ENCODE measurements around the gene KRTAP6-2.

The KRTAP6-2 gene

DNA sequence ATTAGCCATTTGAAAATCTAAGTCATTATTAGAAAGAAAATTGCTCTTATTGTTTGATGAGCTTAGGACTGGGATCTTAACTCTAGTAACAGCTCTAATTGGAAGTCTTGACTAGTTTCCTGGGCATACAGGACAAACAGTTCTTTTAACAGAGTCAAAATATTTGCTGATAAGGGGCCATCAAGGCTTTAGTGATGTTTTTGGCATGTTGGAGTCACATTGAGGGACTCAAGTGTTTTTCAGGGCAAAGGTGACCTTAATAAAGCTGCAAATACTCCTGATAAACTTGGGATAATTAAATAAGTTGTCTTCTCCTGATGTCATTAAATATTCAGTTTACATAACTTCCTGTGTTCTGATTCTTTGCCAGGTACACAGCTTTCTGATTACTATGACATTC is 31.1 kb downstream of the KRTAP6-2 start:
- Histone ChIP-seq H3K27ac (ENCODE audit: low read depth, low read length) (no peak overlapping the region), H3K4me1 (ENCODE audit: insufficient read depth, low read length) (no peaks in the 10 kb centered on the region), H3K9ac (ENCODE audit: low read depth, low read length) (no peak overlapping the region), H3K9me3 (ENCODE audit: insufficient read depth, low read depth, low read length) (no peaks in the 10 kb centered on the region), H3K36me3 (ENCODE audit: insufficient read depth, low read length) (no peaks in the 10 kb centered on the region), H3K4me3 (ENCODE audit: low read length) (no peak overlapping the region), H3K27me3 (ENCODE audit: insufficient read depth, low read length) (no peaks in the 10 kb centered on the region)

GRCh38 chr21:30563630-30564029 is 35.1 kb downstream of the KRTAP6-2 start:
- Histone ChIP-seq H3K4me1 (ENCODE audit: insufficient read depth, low read length) (no peaks in the 10 kb centered on the region), H3K4me3 (ENCODE audit: low read length) (no peak overlapping the region), H3K9ac (ENCODE audit: low read depth, low read length) (no peak overlapping the region), H3K36me3 (ENCODE audit: insufficient read depth, low read length) (no peaks in the 10 kb centered on the region), H3K27me3 (ENCODE audit: insufficient read depth, low read length) (no peaks in the 10 kb centered on the region), H3K27ac (ENCODE audit: low read depth, low read length) (no peak overlapping the region), H3K9me3 (ENCODE audit: insufficient read depth, low read depth, low read length) (no peaks in the 10 kb centered on the region)
- WGBS: 85% methylated on average over 1 of the region's 2 CpGs

DNA sequence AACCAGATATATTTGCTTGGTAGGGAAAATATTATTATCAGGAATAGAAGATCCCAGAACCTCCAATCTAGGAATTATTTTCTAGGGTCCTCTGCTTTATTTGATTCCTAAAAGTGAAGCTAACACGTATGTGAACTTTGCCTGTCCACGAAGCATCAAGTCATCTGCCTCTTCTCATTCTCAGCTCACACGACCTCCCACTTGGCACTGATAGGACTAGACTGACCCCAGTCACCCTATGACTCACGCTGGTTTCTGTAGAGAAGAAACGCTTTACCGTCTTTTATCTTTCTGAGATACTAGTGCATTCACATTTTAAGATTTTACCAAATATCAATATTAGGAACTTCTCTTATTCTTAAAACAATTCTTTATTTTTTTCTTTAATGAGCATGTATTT is 35.6 kb downstream of the KRTAP6-2 start:
- Histone ChIP-seq H3K27me3 (ENCODE audit: insufficient read depth, low read length) (no peaks in the 10 kb centered on the region), H3K4me1 (ENCODE audit: insufficient read depth, low read length) (no peaks in the 10 kb centered on the region), H3K4me3 (ENCODE audit: low read length) (no peak overlapping the region), H3K9ac (ENCODE audit: low read depth, low read length) (no peak overlapping the region), H3K27ac (ENCODE audit: low read depth, low read length) (no peak overlapping the region), H3K36me3 (ENCODE audit: insufficient read depth, low read length) (no peaks in the 10 kb centered on the region), H3K9me3 (ENCODE audit: insufficient read depth, low read depth, low read length) (no peaks in the 10 kb centered on the region)
- 77% methylated on average over 6 of the region's 6 CpGs for WGBS

GRCh38 chr21:30561957-30562356 is 36.7 kb downstream of the KRTAP6-2 start:
- Histone ChIP-seq H3K27me3 (ENCODE audit: insufficient read depth, low read length) (no peaks in the 10 kb centered on the region), H3K9me3 (ENCODE audit: insufficient read depth, low read depth, low read length) (no peaks in the 10 kb centered on the region), H3K4me1 (ENCODE audit: insufficient read depth, low read length) (no peaks in the 10 kb centered on the region), H3K27ac (ENCODE audit: low read depth, low read length) (no peak overlapping the region), H3K36me3 (ENCODE audit: insufficient read depth, low read length) (no peaks in the 10 kb centered on the region), H3K4me3 (ENCODE audit: low read length) (no peak overlapping the region), H3K9ac (ENCODE audit: low read depth, low read length) (no peak overlapping the region)
- WGBS: 91% methylated on average over 1 of the region's 2 CpGs

DNA sequence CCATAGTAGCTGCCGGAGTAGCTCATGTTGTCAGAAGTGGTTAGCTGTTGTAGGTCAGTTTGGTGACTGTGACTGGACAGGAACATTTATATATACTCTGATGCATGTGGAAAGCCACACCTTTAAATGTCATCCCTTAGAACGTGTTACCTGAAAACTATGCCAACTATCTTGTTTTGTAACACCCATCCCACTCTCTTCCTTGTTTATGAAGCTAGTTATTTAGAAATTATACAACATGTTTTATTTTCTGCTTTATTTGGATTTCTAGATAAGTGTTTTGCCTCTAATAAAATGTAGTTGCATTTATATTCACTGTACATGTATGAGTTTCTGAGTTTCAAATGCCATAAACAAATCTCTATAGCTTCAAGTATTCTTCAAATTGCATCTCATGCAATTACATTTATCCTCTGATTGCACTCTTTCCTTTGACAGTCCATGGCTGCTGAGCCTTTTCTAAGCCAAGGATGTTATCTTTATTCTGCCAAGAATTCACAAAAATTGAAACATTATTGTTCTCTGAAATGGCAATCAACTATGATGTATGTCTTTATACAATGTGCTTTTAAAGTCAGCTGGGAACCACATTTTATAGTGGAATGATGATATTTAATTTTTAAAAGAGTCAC is 37.3 kb downstream of the KRTAP6-2 start, which contains the start of gene KRTAP19-7:
Gene KRTAP19-7, minus strand, starts transcription at position 51 of the 632 bp plus-strand sequence. Its CDS starts 25 bp downstream, at position 26.
- Histone ChIP-seq H3K27ac (ENCODE audit: low read depth, low read length) (no peak within 1 kb of the TSS), H3K4me3 (ENCODE audit: low read length) (no peak within 1 kb of the TSS), H3K9me3 (ENCODE audit: insufficient read depth, low read depth, low read length) (no peaks in the 10 kb centered on the region), H3K4me1 (ENCODE audit: insufficient read depth, low read length) (no peaks in the 10 kb centered on the region), H3K27me3 (ENCODE audit: insufficient read depth, low read length) (no peaks in the 10 kb centered on the region), H3K36me3 (ENCODE audit: insufficient read depth, low read length) (no peaks in the 10 kb centered on the region), H3K9ac (ENCODE audit: low read depth, low read length) (no peak within 1 kb of the TSS)
- WGBS: 71% methylated on average over 2 of the region's 2 CpGs

DNA sequence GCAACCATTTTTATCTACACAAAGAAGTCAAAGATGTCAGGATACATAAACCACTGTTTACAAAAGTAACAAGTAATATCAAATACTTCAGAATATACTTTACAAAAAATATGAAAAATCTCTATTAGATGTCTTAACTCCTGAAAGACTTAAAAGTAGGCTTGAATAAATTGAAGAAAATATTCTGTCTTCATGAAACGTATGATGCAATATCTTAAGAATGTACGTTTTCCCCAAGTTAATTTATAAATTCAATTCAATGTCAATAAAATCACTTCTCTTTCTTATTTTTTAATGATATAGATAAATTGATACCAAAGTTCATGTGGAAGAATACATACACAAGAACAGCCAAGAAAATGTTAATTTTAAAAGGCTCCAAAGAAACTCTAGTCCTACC is 43.6 kb downstream of the KRTAP6-2 start:
- Histone ChIP-seq H3K27ac (ENCODE audit: low read depth, low read length) (no peak overlapping the region), H3K27me3 (ENCODE audit: insufficient read depth, low read length) (no peaks in the 10 kb centered on the region), H3K9ac (ENCODE audit: low read depth, low read length) (no peak overlapping the region), H3K36me3 (ENCODE audit: insufficient read depth, low read length) (no peaks in the 10 kb centered on the region), H3K4me3 (ENCODE audit: low read length) (no peak overlapping the region), H3K4me1 (ENCODE audit: insufficient read depth, low read length) (no peaks in the 10 kb centered on the region), H3K9me3 (ENCODE audit: insufficient read depth, low read depth, low read length) (no peaks in the 10 kb centered on the region)
- WGBS: no CpG with 5 or more reads among the region's 2 CpGs

GRCh38 chr21:30552782-30553181 is 45.9 kb downstream of the KRTAP6-2 start:
- no peak overlapping the region for H3K27ac ChIP-seq (ENCODE audit: low read depth, low read length)
- H3K4me1 ChIP-seq (ENCODE audit: insufficient read depth, low read length): no peaks in the 10 kb centered on the region
- H3K9me3 ChIP-seq (ENCODE audit: insufficient read depth, low read depth, low read length): no peaks in the 10 kb centered on the region
- no peak overlapping the region for H3K9ac ChIP-seq (ENCODE audit: low read depth, low read length)
- H3K4me3 ChIP-seq (ENCODE audit: low read length): no peak overlapping the region
- H3K27me3 ChIP-seq (ENCODE audit: insufficient read depth, low read length): no peaks in the 10 kb centered on the region
- WGBS: 94% methylated on average over 1 of the region's 1 CpG
- no peaks in the 10 kb centered on the region for H3K36me3 ChIP-seq (ENCODE audit: insufficient read depth, low read length)
